DND-41 (cell line): ENCODE results near the gene DPYSL4.

Experiments used
- CTCF ChIP-seq: IDR thresholded peaks from 2 replicates; pipeline ENCODE4 v1.5.1; 2012; ENCODE audit warnings: borderline replicate concordance, low read length, moderate library complexity, mild to moderate bottlenecking; ENCODE audit not compliant: poor library complexity, severe bottlenecking; ENCODE audit errors: extremely low read depth
- EZH2 ChIP-seq: IDR thresholded peaks from 3 replicates; pipeline ENCODE4 v1.6.1; 2012; ENCODE audit warnings: borderline replicate concordance, low read depth, mild to moderate bottlenecking, moderate library complexity, low read length, inconsistent platforms; ENCODE audit not compliant: severe bottlenecking

DNA sequence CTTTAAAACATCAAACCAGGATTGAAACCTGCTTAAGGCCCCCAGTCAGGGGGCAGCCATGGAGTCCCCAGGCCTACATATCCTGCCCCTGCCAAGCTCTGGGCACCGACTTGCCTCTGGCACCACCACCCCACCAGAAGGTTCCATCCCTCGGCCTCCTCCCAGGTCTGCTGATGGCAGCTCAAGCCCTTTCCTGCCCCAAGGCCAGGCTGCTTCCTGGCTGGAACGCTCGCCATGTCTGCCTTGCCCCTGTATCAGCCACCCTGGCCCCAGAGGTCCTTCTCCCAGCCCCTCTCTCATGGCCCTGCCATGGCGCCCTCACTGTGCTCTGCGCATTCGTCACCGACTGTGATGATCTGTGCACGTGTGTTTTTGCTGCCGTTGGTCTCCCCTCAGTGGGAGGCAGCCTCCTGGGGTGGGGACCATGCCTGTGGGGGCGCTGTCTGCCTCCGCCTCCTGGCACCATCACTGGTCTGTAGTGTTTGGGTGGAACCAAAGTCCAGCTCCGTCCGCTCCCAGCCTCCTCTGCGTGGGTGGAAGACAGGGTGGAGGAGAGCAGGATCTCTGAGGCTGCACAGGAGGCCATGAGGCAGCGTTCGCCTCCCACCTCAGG is 3.2 kb downstream of the DPYSL4 start:
- TF ChIP-seq CTCF = no peak
- TF ChIP-seq EZH2 = no peak
